HepG2 (cell line): ENCODE measurements around the gene ECPAS. TPM values are rescaled to one million over a fixed set of nuclear protein-coding genes. Genes with fewer than 3 reads are reported as not detected.
"Not testable (repeated sequence)": the region's sequence is repeated elsewhere in the genome, so short reads cannot be mapped to it uniquely, and the experiment has no call there.

Experiments used
- ATAC-seq: fragments of 200-7000 bp; cut with Tn5 transposase; 3 replicates; pipeline ENCODE4 v1.9.1; 2020; ENCODE audit warnings: mild to moderate bottlenecking, moderate library complexity
- BruUV-seq: library from RNA; stranded (reverse); fragments of 400-500 nt; replicated peaks from 2 replicates; lab custom pipeline; 2021; lab: Mats Ljungman, UMichigan
- CTCF ChIA-PET: fragments of 300-600 bp; formaldehyde crosslinking; extraction: SDS; loops from one replicate; lab custom pipeline; 2021; ENCODE audit warnings: low total read pairs, inconsistent platforms, low intra/inter-chr PET ratio; lab: Yijun Ruan, JAX
- POLR2A ChIA-PET: fragments of 350-600 bp; sonication (Branson Sonifier 250); formaldehyde crosslinking; loops from one replicate; lab custom pipeline; 2020; ENCODE audit warnings: antibody characterized with exemption, inconsistent platforms; lab: Yijun Ruan, JAX
- DNase-seq: peaks from one replicate; pipeline ENCODE4 v3.0.0-alpha.2; 2015; ENCODE audit warnings: low spot score
- FAIRE-seq: peaks from 3 replicates; lab custom pipeline; 2011; peaks lifted over from hg19 to GRCh38; lab: Jason Lieb, UNC
- H2AFZ ChIP-seq: one replicate; pipeline ENCODE4 v1.6.1; 2011; ENCODE audit warnings: low read length, inconsistent platforms
- H3K27ac ChIP-seq: fragments of 300-600 bp; 3 replicates; pipeline ENCODE4 v1.8.0; 2011; ENCODE audit warnings: mixed run types, mild to moderate bottlenecking, mixed read lengths, low read length, inconsistent platforms; ENCODE audit not compliant: insufficient read depth; ENCODE audit errors: extremely low read length
- H3K27me3 ChIP-seq, 2 experiments: fragments of 200-600 bp in 1 of 2; 2 replicates in 1 of 2; 3 replicates in 1 of 2; pipeline versions ENCODE4 v1.6.0 to v1.8.0; 2011; ENCODE audit warnings: low read length in 2 of 2, mild to moderate bottlenecking in 2 of 2, moderate library complexity in 2 of 2, inconsistent platforms in 1 of 2; ENCODE audit not compliant: insufficient read depth in 2 of 2, control insufficient read depth in 1 of 2
- H3K36me3 ChIP-seq, 2 experiments: fragments of 200-600 bp in 1 of 2; replicated peaks in 1 of 2; 2 replicates in 1 of 2; 3 replicates in 1 of 2; pipeline versions ENCODE4 v1.5.1 to v1.8.0; 2011; ENCODE audit warnings: low read length in 2 of 2, inconsistent platforms in 1 of 2; ENCODE audit not compliant: insufficient read depth in 2 of 2, control insufficient read depth in 1 of 2
- H3K4me1 ChIP-seq: 2 replicates; pipeline ENCODE4 v1.5.1; 2012; ENCODE audit warnings: low read length, inconsistent platforms; ENCODE audit not compliant: insufficient read depth
- H3K4me2 ChIP-seq: 2 replicates; pipeline ENCODE4 v1.6.0; 2011; ENCODE audit warnings: low read depth, low read length, inconsistent platforms
- H3K4me3 ChIP-seq, 3 experiments: fragments of 200-600 bp in 1 of 3; sonication (generic), shearing (Covaris generic) in 1 of 3; replicated peaks in 1 of 3; 2 replicates each; pipeline ENCODE4 v1.5.1; 2011 to 2016; ENCODE audit warnings: low read length in 3 of 3, inconsistent platforms in 2 of 3, low read depth in 2 of 3, mild to moderate bottlenecking in 2 of 3, control low read depth in 1 of 3, mixed read lengths in 1 of 3; ENCODE audit not compliant: insufficient read depth in 1 of 3
- H3K79me2 ChIP-seq: one replicate; pipeline ENCODE4 v1.6.1; 2011; ENCODE audit warnings: low read length, inconsistent platforms; ENCODE audit not compliant: insufficient read depth
- H3K9ac ChIP-seq: 2 replicates; pipeline ENCODE4 v1.6.0; 2011; ENCODE audit warnings: mild to moderate bottlenecking, low read depth, low read length, inconsistent platforms; ENCODE audit not compliant: insufficient read depth
- H3K9me3 ChIP-seq: 2 replicates; pipeline ENCODE4 v1.5.1; 2012; ENCODE audit warnings: mild to moderate bottlenecking, low read length
- H4K20me1 ChIP-seq: 2 replicates; pipeline ENCODE4 v1.6.0; 2011; ENCODE audit warnings: inconsistent platforms, mild to moderate bottlenecking, low read length, moderate library complexity; ENCODE audit not compliant: insufficient read depth
- ARNT ChIP-seq: fragments of 450-650 bp; IDR thresholded peaks from 2 replicates; pipeline ENCODE4 v1.6.1; 2017
- ARNT2 ChIP-seq: sonication (generic); formaldehyde crosslinking; IDR thresholded peaks from 2 replicates; pipeline ENCODE4 v1.8.0; 2022; ENCODE audit warnings: mild to moderate bottlenecking, low read depth, missing genetic modification reagents, moderate library complexity
- CBFB ChIP-seq: sonication (generic); formaldehyde crosslinking; IDR thresholded peaks from 2 replicates; pipeline ENCODE4 v1.4.0; 2020; ENCODE audit warnings: missing genetic modification reagents
- CTCF ChIP-seq: sonication (generic); formaldehyde crosslinking; IDR thresholded peaks from 2 replicates; pipeline ENCODE4 v1.5.0; 2020; ENCODE audit warnings: mild to moderate bottlenecking, missing genetic modification reagents, moderate library complexity
- KMT2A ChIP-seq: sonication (generic); formaldehyde crosslinking; IDR thresholded peaks from 2 replicates; pipeline ENCODE4 v1.4.0; 2020; ENCODE audit warnings: missing genetic modification reagents
- MLXIP ChIP-seq: sonication (generic); formaldehyde crosslinking; IDR thresholded peaks from 2 replicates; pipeline ENCODE4 v1.9.0; 2021; ENCODE audit warnings: missing genetic modification reagents, borderline replicate concordance
- REL ChIP-seq: sonication (generic); formaldehyde crosslinking; conservative IDR thresholded peaks from 2 replicates; pipeline ENCODE4 v1.8.0; 2022; ENCODE audit warnings: mild to moderate bottlenecking, missing genetic modification reagents, moderate library complexity
- SMARCE1 ChIP-seq: fragments of 450-650 bp; IDR thresholded peaks from 2 replicates; pipeline ENCODE4 v1.6.1; 2017; ENCODE audit warnings: borderline replicate concordance
- SP1 ChIP-seq, 2 experiments: fragments of 450-650 bp in 1 of 2; sonication (generic) in 1 of 2; formaldehyde crosslinking in 1 of 2; IDR thresholded peaks; 2 replicates each; pipeline versions ENCODE4 v1.4.0 to v1.6.1; 2016 to 2020; ENCODE audit warnings: missing genetic modification reagents in 1 of 2
- WIZ ChIP-seq: sonication (generic); formaldehyde crosslinking; IDR thresholded peaks from 2 replicates; pipeline ENCODE4 v1.5.1; 2020; ENCODE audit warnings: mild to moderate bottlenecking, missing genetic modification reagents
- ZKSCAN5 ChIP-seq: sonication (generic); formaldehyde crosslinking; IDR thresholded peaks from 2 replicates; pipeline ENCODE4 v1.5.1; 2020; ENCODE audit warnings: mild to moderate bottlenecking, missing genetic modification reagents
- ZNF207 ChIP-seq: fragments of 450-650 bp; IDR thresholded peaks from 2 replicates; pipeline ENCODE4 v1.6.1; 2016; ENCODE audit warnings: antibody characterized with exemption, borderline replicate concordance
- ZNF605 ChIP-seq: sonication (generic); formaldehyde crosslinking; IDR thresholded peaks from 2 replicates; pipeline ENCODE4 v1.8.0; 2022; ENCODE audit warnings: mild to moderate bottlenecking, missing genetic modification reagents
- ZNF75D ChIP-seq: sonication (generic); formaldehyde crosslinking; IDR thresholded peaks from 2 replicates; pipeline ENCODE4 v1.8.1; 2023; ENCODE audit warnings: missing genetic modification reagents, mild to moderate bottlenecking, borderline replicate concordance
- ZNF761 ChIP-seq: sonication (generic); formaldehyde crosslinking; conservative IDR thresholded peaks from 2 replicates; pipeline ENCODE4 v1.4.0; 2020; ENCODE audit warnings: mild to moderate bottlenecking, missing genetic modification reagents
- ZNF816 ChIP-seq: sonication (generic); formaldehyde crosslinking; IDR thresholded peaks from 2 replicates; pipeline ENCODE4 v1.8.0; 2022; ENCODE audit warnings: missing genetic modification reagents, mild to moderate bottlenecking, borderline replicate concordance
- WGBS: methylation state at CpG from one replicate; pipeline ENCODE4 v1.1.6; 2017; ENCODE audit warnings: low lambda C conversion rate; 5-methylcytosine and 5-hydroxymethylcytosine counted together
- in situ Hi-C: cut with HindIII; loops from 2 replicates; pipeline ENCODE4 v1.10.0; 2017; ENCODE audit warnings: low pct_unique_long_range_greater_than_20kb; ENCODE audit not compliant: extremely low pct_ligation_motif_present
- intact Hi-C: fragments of 100-400 bp; cut with micrococcal nuclease; formaldehyde crosslinking; loops from one replicate; pipeline ENCODE4 v1.10.0; 2022; ENCODE audit not compliant: unreplicated experiment
- polyA plus RNA-seq, 8 experiments: library from polyadenylated mRNA; depleted of rRNA in 3 of 8; stranded (reverse) in 7 of 8; unstranded in 1 of 8; fragments of >200 nt; fragmentation: Illumina TruSeq in 4 of 8; extraction: Trizol in 4 of 8; gene quantifications; 2 replicates each; pipeline versions ENCODE4 v1.2.1 to v1.2.3, GENCODE V29; 2011 to 2016; ENCODE audit warnings: low read depth in 4 of 8, missing spikeins in 1 of 8, mixed read lengths in 1 of 8; ENCODE audit not compliant: insufficient read depth in 1 of 8
- total RNA-seq, 5 experiments: library from RNA; depleted of rRNA; stranded (reverse); fragments of >200 nt; fragmentation: Illumina TruSeq; extraction: Trizol; gene quantifications; 2 replicates each; pipeline ENCODE4 v1.2.3, GENCODE V29; 2016; ENCODE audit warnings: low read depth in 1 of 5

ECPAS gene
- total and polyA plus RNA-seq, 2 of the 13 experiments (the other 11 are each of a cell fraction or from before 2014, with no cell fraction given), result 35.3 to 58.0 TPM

- in situ Hi-C loops, result no loop called here
- ChIA-PET CTCF (no interaction called here), POLR2A (no interaction called here)
- no peaks in the 10 kb centered on the region for H3K9me3 ChIP-seq
- no peak overlapping the region for H3K27ac ChIP-seq
- FAIRE-seq (no peak), DNase-seq (no peak)
- H3K79me2 ChIP-seq, result no peaks in the 10 kb centered on the region
- H4K20me1 ChIP-seq, result no peaks in the 10 kb centered on the region
- H3K4me3 ChIP-seq, result no peak overlapping the region
- TF ChIP-seq CTCF (CRISPR knock-in tag) (no peak), ZKSCAN5 (no peak), ARNT2 (no peak), ZNF75D (CRISPR knock-in tag) (no peak), CBFB (no peak), ZNF207 (no peak), KMT2A (CRISPR knock-in tag) (no peak), ZNF816 (CRISPR knock-in tag) (no peak), ZNF761 (CRISPR knock-in tag) (no peak), ARNT (no peak), SP1 (IDR thresholded peaks at IDR 0.05) (no peak), SP1 (CRISPR knock-in tag; IDR thresholded peaks at IDR 0.05) (no peak), MLXIP (CRISPR knock-in tag) (no peak), WIZ (CRISPR knock-in tag) (no peak), REL (CRISPR knock-in tag) (no peak), ZNF605 (no peak), SMARCE1 (no peak)
- TF ChIP-seq, all 625 proteins: peak for 0
- H3K4me2 ChIP-seq, result no peak overlapping the region
- H2AFZ ChIP-seq, result no peak overlapping the region
- no peak overlapping the region for H3K9ac ChIP-seq
- peaks cover 21% of the 10 kb centered on the region for H3K4me1 ChIP-seq
- H3K27me3 ChIP-seq, result no peaks in the 10 kb centered on the region
- H3K36me3 ChIP-seq, result no peaks in the 10 kb centered on the region
- ATAC-seq, result no peak
- no TSS peak for BruUV-seq
- intact Hi-C loops, result no loop called here
Observed at GRCh38 chr9:111514967-111515366, 30.8 kb upstream of the ECPAS start.

GRCh38 chr9:111511581-111511980 lies 27.4 kb upstream of the ECPAS start:
- in situ Hi-C loops, result not testable (repeated sequence)
- WGBS, result 67% methylated on average over 6 of the region's 6 CpGs

More at GRCh38 chr9:111511581-111511980, 27.4 kb upstream of the ECPAS start:
- H3K36me3 ChIP-seq, H3K79me2 ChIP-seq, DNase-seq, H2AFZ ChIP-seq, ATAC-seq, CTCF ChIA-PET, H3K27me3 ChIP-seq, H3K4me3 ChIP-seq, intact Hi-C loops, BruUV-seq, H3K9ac ChIP-seq, H3K27ac ChIP-seq, H3K9me3 ChIP-seq, FAIRE-seq, H4K20me1 ChIP-seq, H3K4me2 ChIP-seq, POLR2A ChIA-PET: not testable (repeated sequence)
- H3K4me1 ChIP-seq, result peaks cover 20% of the 10 kb centered on the region
